Measurements from ENCODE around the gene RPL9. TPM values are rescaled to one million over a fixed set of nuclear protein-coding genes. Genes with fewer than 3 reads are reported as not detected.

The RPL9 gene
- total RNA-seq, 3 donors from 2014 or later = 3,854 to 5,890 (median 5,583) TPM

DNA sequence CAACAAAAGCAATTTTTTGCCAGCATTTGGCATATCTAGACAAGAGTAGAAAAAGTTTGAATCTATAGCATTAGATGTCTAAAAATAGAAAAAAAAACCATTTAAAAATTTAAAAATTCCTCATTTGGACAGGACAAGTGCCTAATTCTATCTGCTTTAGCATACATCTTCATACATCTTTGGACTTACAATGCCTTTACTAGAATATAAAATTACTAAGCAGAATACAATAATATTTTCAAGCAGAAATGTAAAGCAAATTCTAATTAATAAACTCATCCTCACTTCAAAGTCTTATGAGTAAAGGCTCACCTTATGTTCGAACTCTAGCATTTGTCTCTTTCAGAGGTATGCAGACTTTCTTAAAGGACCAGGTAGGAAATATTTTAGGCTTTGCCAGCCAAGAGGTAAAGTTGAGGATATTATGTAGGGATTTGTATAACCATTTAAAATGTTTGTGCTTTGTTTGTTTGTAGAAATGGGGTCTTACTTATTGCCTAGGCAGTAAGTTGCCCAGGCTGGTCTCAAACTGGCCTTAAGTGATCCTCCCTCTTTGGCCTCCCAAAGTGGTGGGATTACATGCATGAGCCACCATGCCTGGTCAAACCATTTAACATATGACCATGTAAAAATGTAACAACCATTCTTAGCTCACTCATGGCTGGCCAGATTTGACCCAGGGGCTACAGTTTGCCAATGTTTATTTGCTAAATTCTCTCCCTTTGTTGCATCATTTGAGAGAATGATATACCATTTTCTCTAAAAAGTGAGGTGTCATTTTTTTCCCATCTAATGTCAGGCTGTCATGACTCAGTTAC is 39.4 kb upstream of the RPL9 start:
- TF ChIP-seq POLR2AphosphoS5 (IDR thresholded peaks at IDR 0.05) (no peak), POLR2A (IDR thresholded peaks at IDR 0.05) (no peak)
- TF ChIP-seq, protein P1, sequence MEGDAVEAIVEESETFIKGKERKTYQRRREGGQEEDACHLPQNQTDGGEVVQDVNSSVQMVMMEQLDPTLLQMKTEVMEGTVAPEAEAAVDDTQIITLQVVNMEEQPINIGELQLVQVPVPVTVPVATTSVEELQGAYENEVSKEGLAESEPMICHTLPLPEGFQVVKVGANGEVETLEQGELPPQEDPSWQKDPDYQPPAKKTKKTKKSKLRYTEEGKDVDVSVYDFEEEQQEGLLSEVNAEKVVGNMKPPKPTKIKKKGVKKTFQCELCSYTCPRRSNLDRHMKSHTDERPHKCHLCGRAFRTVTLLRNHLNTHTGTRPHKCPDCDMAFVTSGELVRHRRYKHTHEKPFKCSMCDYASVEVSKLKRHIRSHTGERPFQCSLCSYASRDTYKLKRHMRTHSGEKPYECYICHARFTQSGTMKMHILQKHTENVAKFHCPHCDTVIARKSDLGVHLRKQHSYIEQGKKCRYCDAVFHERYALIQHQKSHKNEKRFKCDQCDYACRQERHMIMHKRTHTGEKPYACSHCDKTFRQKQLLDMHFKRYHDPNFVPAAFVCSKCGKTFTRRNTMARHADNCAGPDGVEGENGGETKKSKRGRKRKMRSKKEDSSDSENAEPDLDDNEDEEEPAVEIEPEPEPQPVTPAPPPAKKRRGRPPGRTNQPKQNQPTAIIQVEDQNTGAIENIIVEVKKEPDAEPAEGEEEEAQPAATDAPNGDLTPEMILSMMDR (IDR thresholded peaks at IDR 0.05) = no peak
- no peaks in the 10 kb centered on the region for H3K4me1 ChIP-seq
- H3K27me3 ChIP-seq = no peaks in the 10 kb centered on the region
- H3K9me3 ChIP-seq = no peaks in the 10 kb centered on the region
- no peak overlapping the region for H3K4me3 ChIP-seq
- H3K36me3 ChIP-seq = peaks cover 8% of the 10 kb centered on the region
- DNase-seq (ENCODE audit: low spot score in 2 of 2) = no peak
- no peak overlapping the region for H3K27ac ChIP-seq
- intact Hi-C loops (cut with DNase I; ENCODE audit: low total_unique reads) = no loop called here

DNA sequence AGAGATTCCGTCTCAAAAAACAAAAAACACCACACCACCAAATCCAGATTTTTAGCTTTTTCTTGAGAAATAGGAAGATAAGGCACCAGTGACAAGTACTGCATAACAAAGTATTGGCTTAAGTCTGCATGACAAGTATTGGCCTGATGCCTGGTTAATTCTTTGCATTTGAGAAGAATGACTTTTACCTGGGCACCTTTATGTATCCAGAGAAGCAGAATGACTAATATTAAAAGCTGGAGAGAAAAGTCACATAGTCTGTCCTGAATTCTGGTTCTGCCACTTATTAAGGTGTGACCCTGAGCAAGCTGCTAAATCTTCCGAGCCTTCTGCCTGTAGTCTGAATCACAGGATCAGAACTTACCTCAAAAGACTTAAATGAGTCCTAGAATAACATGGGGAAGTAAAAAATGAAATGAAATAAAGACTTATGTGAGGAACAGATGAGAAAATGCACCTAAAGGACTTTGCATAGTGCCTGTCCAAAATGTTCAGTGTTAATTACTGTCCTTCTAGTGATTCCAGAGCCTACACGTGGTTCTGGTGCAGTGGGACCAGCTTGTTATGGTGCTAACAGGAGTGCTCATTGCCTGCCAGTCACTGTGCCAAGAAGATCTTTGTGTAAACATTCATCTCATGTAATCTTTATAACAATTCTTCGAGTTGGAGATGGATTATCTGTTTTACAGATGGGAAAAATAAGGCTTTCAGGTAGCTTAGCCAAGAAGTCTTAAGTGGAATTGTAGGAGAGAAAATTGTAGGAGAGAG is 36.9 kb upstream of the RPL9 start:
- intact Hi-C loops (cut with DNase I; ENCODE audit: low total_unique reads) = no loop called here

DNA sequence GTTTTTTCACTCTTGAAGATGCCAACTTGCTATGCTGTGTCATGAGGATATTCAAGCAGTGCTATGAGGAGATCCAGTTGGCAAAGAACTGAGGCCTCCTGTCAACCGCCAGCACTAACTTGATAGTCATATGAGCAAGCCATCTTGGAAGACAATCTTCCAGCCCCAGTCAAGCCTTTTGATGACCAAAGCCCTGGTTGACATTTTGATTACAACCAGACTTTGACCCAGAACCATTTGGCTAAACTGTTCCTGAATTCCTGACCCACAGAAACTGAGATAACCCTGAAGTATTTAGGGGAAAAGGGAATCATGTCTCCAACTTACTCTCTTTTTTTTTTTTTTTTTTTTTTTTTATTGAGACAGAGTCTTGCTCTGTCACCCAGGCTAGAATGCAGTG is 35.6 kb upstream of the RPL9 start:
- no peak overlapping the region for H3K4me3 ChIP-seq
- H3K36me3 ChIP-seq = no peaks in the 10 kb centered on the region
- no peak overlapping the region for H3K27ac ChIP-seq
- H3K27me3 ChIP-seq = no peaks in the 10 kb centered on the region
- no peak for TF ChIP-seq POLR2A (IDR thresholded peaks at IDR 0.05)
- TF ChIP-seq, protein P1 (IDR thresholded peaks at IDR 0.05) = no peak
- intact Hi-C loops (cut with DNase I; ENCODE audit: low total_unique reads) = no loop called here
- H3K4me1 ChIP-seq = no peaks in the 10 kb centered on the region
- no peaks in the 10 kb centered on the region for H3K9me3 ChIP-seq
- no peak for DNase-seq (ENCODE audit: low spot score in 2 of 2)

More for the DNA sequence above, 36.9 kb upstream of the RPL9 start:
- DNase-seq (ENCODE audit: low spot score in 2 of 2) = no peak
- TF ChIP-seq POLR2AphosphoS5 (IDR thresholded peaks at IDR 0.05) (no peak), POLR2A (IDR thresholded peaks at IDR 0.05) (no peak)
- TF ChIP-seq, protein P1 (IDR thresholded peaks at IDR 0.05) = no peak
- Histone ChIP-seq H3K9me3 (no peaks in the 10 kb centered on the region), H3K36me3 (no peaks in the 10 kb centered on the region), H3K27ac (no peak overlapping the region), H3K27me3 (no peaks in the 10 kb centered on the region), H3K4me1 (no peaks in the 10 kb centered on the region), H3K4me3 (no peak overlapping the region)

DNA sequence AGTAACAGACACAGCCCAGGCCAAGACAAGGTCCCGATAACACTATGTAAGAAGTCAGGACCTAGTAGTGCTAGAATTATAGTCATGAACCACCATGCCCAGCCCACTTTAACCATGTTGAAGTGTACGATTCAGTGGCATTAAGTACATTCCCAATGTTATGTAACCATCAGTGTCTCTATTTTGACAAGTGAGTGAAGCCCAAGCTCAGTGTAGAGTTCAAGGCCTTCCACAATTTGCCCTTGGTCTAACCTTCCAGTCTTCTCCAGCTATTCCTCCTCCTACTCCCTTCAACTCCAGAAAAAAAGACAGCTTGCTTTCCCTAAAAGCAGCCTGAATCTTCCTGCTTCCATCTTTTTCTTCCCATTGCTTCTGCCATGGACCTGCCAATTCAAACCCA is 31.6 kb upstream of the RPL9 start:
- Histone ChIP-seq H3K27ac (no peak overlapping the region), H3K27me3 (no peaks in the 10 kb centered on the region), H3K4me3 (no peak overlapping the region), H3K9me3 (no peaks in the 10 kb centered on the region), H3K4me1 (no peaks in the 10 kb centered on the region), H3K36me3 (no peaks in the 10 kb centered on the region)
- DNase-seq (ENCODE audit: low spot score in 2 of 2) = no peak
- TF ChIP-seq, protein P1 (IDR thresholded peaks at IDR 0.05) = no peak
- no peak for TF ChIP-seq POLR2AphosphoS5 (IDR thresholded peaks at IDR 0.05)
- no peak for TF ChIP-seq POLR2A (IDR thresholded peaks at IDR 0.05)
- intact Hi-C loops (cut with DNase I; ENCODE audit: low total_unique reads) = no loop called here

DNA sequence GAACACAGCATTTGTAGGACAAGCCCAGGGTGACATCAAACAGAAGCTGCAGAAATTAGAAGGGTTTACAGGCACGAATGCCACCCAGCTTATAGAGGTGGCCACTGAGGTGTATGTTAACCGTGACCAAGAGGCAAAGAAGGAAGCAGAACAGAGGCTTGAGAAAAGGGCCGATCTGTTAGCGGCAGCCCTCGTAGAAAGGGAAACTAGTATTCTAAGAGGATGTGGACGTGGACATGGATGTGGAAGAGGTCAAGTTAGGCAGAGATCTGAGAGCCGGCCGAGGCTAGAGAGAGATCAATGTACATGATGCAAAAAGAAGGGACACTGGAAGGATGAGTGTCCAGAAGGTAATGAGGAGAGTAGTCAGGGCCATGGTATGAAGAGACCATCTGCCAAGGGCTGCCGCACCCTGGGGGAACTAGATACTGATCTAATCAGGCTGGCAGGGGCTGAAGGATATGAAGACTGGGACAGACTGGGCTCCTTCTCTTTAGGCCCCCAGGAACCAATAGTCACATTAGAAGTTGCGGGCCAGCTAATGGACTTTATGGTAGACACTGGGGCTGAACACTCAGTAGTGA is 27.6 kb upstream of the RPL9 start:
- TF ChIP-seq POLR2AphosphoS5 (IDR thresholded peaks at IDR 0.05) (no peak), POLR2A (IDR thresholded peaks at IDR 0.05) (no peak)
- TF ChIP-seq, protein P1 (IDR thresholded peaks at IDR 0.05) = no peak

More for the DNA sequence above, 27.6 kb upstream of the RPL9 start:
- Histone ChIP-seq H3K4me3 (no peak overlapping the region), H3K27ac (no peak overlapping the region), H3K9me3 (no peaks in the 10 kb centered on the region), H3K27me3 (no peaks in the 10 kb centered on the region), H3K4me1 (no peaks in the 10 kb centered on the region), H3K36me3 (no peaks in the 10 kb centered on the region)
- no peak for DNase-seq (ENCODE audit: low spot score in 2 of 2)
- intact Hi-C loops (cut with DNase I; ENCODE audit: low total_unique reads) = no loop called here
